SK-N-DZ (cell line): ENCODE results near the gene ZSWIM5. TPM values are rescaled to one million over a fixed set of nuclear protein-coding genes. Genes with fewer than 3 reads are reported as not detected.
A peak's percentile ranks its signal among the peaks of the same experiment; 100 is the strongest.
"Not testable (repeated sequence)": the region's sequence is repeated elsewhere in the genome, so short reads cannot be mapped to it uniquely, and the experiment has no call there.

Experiments used
- DNase-seq: peaks from one replicate; pipeline ENCODE4 v3.0.0-alpha.2; 2015; ENCODE audit warnings: low spot score
- polyA plus RNA-seq, 2 experiments: library from polyadenylated mRNA; depleted of rRNA; stranded (reverse); fragments of >200 nt; gene quantifications; 2 replicates each; pipeline ENCODE4 v1.2.3, GENCODE V29; 2014

ZSWIM5 gene
- polyA plus RNA-seq (2014; cell fraction: cytosol; rRNA removed) = 3.7 and 3.8 TPM in 2 replicates
- polyA plus RNA-seq (2014; cell fraction: nucleus; rRNA removed) = 4.6 and 6.5 TPM in 2 replicates

DNA sequence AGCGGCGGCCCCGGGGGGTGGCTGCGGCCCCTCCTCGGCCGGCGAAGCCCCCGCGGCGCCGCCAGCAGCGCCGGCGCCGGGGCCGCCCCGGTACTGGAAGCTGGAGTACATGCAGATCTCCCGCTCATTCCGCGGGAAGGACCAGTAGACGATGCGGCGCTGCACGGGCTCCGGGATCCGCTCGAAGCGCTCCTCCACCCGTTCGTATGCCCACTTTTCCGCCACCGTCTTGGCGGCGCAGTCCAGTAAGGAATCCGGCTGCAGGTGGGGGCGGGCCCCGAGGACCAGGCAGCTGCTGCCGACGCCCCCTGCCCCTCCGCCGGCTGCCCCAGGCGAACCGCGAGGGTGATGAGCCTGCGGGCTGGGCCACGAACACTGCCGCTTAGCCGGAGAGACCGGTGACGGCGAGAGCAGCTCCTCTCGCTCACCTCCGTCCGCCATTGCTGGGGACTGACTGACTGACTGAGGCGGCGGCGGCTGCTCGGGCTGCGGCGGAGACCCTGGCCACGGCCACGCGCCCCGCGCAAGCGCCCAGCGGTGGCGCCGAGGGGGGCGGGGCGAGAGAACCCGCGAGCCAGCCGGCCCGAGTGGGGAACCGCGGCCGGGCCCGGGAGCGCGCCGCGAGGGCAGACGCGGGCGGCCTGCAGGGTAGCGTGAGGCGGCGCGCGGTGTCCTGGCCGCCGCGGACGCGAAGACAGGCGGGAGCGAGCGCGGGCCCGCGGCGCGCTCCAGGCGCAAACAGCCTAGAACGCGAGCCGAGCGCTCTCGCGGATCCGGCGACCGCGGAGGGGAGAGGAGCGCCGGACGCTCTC lies at the start of gene ZSWIM5:
TSS of gene ZSWIM5 (minus strand) at position 696 of the 812 bp plus-strand sequence. CDS start at position 441, 255 bp downstream.
- DNase-seq = peak; percentile 67

DNA sequence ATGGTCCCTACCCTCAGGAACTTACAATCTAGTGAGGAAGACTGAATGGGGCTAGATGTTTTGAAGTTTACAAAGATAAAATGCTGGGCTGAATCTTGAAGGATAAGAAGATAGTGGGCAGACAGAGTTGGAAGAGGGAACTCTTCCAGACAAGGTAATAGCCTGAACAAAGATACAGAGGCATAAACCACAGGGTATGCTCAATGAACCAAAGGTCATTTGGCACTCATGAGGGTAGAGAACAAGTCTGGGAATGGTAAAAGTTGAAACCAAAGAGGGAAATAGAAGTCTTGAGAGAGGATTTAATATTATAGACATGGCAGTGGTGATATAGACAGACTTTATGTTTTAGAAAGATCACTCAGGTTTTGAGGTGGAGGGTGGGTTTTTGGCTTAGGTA lies 48.1 kb upstream of the ZSWIM5 start:
- no peak for DNase-seq

DNA sequence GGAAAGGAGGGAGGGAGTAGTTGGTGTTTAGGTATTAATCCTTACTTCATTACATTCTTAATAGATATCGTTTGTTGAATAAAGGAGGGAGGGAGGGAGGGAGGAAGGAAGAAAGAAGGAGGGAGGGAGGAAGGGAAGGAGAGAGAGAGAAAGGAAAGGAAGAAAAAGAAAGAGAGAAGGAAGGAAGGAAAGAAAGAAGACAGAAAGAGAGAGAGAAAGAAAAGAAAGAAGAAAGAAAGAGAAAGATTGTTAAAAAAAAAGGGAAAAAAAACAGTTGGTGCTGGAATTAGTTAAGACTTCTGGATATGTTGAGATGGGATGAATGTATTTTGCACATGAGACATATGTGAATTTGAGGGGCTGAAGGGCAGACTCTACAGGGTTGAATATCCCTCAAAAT lies 44.1 kb upstream of the ZSWIM5 start:
- DNase-seq = no peak

DNA sequence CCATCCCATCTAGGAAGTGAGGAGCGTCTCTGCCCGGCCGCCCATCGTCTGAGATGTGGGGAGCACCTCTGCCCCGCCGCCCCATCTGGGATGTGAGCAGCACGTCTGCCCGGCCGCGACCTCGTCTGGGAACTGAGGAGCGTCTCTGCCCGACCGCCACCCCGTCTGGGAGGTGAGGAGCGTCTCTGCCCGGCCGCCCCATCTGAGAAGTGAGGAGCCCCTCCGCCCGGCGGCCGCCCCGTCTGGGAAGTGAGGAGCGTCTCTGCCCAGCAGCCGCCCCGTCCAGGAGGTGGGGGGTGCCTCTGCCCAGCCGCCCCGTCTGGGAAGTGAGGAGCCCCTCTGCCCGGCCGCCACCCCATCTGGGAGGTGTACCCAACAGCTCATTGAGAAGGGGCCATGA lies 41.6 kb upstream of the ZSWIM5 start:
- not testable (repeated sequence) for DNase-seq

DNA sequence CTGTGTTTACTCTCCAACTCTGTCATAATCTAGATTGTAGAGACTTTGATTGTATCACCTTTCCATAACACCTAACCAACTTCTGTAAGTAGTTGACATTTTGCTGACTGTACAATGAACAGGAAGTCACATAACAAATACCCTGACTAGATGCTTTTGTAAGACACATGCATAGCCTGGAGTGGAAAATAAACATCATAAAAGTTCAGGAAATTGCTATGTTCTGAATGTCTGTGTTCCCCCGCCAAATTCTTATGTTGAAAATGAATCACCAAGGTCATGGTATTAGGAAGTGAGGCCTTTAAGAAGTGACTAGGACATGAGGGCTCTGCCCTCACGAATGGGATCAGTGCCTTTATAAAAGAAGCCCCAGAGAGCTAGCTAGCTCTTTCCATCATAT lies 40.4 kb upstream of the ZSWIM5 start:
- no peak for DNase-seq

DNA sequence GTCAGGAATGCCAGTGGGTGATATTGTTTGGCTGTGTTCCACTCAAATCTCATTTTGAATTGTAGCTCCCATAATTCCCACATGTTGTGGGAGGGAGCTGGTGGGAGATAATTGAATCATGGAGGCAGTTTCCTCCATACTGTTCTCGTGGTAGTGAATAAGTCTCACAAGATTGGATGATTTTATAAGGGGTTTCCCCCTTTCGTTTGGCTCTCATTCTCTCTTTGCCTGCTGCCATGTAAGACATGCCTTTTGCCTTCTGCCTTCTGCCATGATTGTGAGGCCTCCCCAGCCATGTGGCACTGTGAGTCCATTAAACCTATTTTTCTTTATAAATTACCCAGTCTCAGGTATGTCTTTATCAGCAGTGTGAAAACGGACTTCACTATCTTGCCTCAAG lies 40.0 kb upstream of the ZSWIM5 start:
- not testable (repeated sequence) for DNase-seq

DNA sequence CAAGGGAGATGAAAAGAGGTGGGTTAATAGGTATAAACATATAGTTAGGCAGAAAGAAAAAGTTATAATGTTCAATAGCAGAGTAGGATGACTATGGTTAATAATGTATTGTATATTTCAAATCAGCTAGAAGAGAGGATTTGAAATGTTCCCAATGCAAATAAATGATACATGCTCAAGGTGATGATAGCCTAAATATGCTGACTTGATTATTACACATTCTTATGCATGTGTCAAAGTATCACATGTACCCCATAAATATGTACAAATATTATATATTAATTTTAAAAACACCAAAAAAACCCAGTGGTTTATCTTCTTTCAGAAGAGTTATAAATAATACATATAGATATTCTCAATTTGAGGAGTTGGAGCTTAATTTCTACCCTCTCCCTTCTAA lies 38.3 kb upstream of the ZSWIM5 start:
- no peak for DNase-seq

DNA sequence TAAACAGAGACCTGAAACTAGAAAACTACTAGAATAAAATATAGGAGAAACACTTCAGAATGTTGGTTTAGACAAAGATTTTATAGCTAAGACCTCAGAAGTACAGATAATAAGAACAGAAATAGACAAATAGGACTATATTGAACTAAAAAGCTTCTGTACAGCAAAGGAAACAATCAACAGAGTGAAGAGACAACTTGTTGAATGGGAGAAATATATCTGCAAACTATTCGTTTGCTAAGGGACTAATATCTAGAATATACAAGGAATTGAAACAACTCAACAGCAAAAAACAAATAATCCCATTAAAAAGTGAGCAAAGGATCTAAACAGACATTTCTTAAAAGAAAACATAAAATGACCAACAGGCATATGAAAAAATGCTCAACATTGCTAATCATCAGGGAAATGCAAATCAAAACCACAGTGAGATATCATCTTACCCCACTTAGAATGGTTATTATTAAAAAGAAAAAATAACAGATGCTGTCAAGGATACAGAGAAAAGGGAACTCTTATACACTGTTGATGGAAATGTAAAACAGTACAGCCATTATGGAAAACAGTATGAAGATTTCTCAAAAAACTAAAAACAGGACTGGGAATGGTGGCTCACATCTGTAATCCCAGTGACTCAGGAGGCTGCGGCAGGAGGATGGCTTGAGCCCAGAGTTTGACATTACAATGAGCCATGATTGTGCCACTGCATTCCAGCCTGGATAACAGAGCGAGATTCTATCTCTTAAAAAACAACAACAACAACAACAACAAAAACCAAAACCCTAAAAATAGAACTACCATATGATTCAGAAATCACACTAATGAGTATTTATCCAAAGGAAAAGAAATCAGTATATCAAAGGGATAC lies 37.3 kb upstream of the ZSWIM5 start:
- DNase-seq = no peak

DNA sequence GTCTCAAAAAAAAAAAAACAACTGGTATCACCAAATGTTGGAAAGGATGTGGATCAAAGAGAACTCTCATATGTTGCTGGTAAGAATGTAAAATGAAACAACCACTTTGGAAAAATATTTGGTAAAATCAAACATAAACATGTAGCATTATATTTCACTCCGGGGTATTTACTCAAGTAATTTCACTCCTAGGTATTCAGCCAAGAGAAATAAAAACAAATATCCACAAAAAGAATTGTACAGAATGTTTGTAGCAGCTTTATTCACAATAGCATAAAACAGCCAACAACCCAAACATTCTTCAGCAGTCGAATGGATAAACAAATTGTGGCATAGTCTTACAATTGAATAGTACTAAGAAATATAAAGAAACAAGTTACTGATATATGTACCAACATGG lies 32.4 kb upstream of the ZSWIM5 start:
- DNase-seq = no peak

DNA sequence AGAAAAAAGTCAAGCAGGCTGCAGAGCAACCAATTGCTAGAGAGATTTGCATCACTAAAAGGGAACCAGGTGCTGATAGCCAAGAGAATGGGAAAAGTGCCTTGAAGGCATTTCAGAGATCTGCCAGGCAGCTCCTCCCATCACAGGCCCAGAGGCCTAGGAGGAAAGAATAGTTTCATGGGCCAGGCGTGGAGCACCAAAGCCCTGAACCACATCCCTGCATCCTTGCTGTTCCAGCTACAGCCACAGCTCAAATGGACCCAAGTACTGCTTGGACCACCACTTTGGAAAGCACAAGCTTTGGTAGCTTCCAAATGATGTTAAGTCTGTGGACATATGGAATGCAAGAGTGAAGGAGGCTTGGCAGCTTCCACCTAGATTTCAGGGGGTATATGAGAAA lies 29.7 kb upstream of the ZSWIM5 start:
- DNase-seq = no peak

DNA sequence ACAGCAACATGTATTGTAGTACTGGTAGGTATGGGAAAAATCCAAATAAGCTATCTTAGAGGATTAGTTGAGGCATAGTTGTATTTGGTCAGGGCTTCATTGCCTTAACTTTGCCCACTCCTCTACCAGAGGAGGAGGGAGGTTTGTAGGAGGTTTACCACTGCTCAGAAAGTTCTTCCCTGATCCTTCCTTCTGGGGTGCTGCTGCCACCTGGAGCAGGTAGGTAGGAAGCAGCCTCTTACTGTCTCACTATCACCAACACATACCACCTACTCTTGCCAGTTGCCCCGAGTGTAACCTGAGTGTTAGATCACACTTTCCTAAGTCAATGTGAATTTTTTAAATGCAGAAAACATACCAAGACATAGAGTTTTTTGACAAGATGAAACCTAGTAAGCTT lies 24.1 kb upstream of the ZSWIM5 start:
- DNase-seq = no peak

DNA sequence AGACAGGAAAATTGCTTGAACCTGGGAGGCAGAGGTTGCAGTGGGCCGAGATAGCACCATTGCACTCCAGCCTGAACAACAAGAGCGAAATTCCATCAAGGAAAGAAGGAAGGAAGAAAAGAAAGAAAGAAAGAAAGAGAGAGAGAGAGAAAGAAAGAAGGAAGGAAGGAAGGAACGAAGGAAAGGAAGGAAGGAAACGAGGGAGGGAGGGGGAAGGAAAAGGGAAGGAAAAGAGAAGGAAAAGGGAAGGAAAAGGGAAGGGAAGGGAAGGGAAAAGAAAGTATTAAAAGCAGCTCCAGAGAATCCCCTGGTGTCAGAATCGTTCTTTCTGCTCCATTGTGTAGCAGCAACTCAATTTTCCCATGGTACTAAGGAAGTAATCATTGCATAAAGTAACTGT lies 19.2 kb upstream of the ZSWIM5 start:
- no peak for DNase-seq

DNA sequence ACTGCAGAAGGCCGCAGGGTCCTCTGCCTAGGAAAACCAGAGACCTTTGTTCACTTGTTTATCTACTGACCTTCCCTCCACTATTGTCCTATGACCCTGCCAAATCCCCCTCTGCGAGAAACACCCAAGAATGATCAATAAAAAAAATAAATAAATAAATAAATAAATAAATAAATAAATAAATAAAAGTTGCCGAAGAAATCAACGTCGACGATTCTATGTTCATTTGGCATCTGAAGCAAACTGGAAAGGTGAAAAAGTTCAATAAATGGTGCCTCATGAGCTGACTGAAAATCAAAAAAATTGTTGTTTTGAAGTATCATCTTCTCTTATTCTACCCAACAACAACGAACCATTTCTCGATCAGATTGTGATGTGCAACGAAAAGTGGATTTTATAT lies 17.3 kb upstream of the ZSWIM5 start:
- not testable (repeated sequence) for DNase-seq

DNA sequence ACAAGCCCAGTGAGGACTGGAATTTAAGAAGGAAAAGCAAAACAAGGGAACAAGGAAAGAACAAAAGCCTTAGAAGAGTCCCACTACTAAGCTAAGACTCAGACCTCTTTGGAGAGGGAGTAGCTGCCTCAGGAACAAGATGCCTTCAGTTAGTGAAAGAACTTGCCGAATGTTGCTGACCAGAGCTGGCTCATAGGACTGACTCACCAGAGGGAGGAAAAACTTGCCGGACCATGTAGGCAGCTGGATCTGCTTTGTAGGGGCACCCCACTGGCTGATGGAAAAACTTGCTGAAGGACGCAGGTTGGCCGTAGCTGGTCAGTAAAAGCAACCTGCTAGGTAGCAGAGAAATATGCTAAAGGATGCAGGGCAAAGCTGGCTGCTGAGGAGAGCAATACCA lies 15.3 kb upstream of the ZSWIM5 start:
- DNase-seq = no peak

DNA sequence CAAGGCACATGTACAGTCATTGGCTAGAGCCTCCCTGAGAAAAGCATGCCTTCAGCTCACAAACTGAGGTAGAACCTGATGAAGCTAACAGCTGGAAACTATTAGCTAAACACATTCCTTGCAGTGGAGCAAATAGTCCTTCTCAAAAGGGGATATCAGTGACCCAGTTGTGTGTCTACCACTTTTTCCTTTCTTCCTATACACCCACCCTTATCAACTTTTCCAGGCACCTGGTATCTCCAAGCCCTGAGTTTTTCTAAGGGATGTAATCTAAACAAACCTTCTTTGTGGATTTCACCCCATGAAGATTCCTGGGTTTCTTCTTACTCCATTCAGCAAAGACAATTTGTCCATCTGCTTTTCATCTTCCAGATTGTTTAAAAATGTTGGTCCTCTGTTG lies 10.5 kb upstream of the ZSWIM5 start:
- no peak for DNase-seq

DNA sequence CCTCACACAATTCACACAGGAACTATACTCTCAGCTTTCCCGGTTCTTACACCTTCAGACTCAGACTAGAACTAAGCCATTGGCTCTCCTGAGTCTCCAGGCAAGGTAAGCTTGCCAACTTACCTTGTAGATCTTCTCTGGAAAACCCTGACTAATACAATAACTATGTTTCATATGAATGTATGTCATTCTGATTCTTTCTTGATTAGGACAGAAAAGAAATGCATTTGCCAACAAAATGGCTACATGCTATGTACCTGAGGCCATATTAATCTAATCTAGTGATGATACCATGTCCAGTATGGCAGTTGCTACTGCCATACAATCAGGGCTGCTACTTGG lies 9.8 kb upstream of the ZSWIM5 start:
- DNase-seq = no peak

DNA sequence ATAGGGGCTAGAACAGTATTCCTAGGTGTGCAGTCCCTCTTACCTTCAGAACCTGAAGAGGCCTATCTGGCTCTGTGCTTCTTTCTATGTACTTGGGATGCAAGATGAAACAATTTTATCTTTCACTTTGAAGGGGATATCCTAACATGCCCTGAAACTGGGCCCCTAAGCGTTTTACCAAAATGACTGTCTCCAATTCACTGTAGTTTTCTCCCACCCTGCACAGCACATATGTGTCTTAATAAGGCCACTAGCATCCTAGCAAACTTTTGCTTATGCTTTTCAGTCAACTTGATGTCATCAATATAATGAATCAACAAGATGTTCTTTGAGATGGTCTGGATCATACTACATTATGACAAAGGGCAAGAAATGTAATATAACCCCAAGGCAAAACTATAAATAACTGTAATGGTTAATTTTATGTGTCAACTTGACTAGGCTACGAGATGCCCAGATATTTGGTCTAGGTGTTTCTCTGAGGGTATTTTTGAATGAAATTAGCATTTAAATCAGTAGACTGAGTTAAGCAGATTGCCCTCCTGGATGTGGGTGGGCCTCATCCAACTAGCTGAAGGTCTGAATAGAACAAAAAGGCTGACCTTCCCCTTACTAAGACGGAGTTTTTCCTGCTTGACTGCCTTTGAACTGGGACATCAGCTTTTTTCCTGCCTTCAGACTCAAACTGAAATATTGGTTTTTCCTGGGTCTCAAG lies 9.2 kb upstream of the ZSWIM5 start:
- no peak for DNase-seq

DNA sequence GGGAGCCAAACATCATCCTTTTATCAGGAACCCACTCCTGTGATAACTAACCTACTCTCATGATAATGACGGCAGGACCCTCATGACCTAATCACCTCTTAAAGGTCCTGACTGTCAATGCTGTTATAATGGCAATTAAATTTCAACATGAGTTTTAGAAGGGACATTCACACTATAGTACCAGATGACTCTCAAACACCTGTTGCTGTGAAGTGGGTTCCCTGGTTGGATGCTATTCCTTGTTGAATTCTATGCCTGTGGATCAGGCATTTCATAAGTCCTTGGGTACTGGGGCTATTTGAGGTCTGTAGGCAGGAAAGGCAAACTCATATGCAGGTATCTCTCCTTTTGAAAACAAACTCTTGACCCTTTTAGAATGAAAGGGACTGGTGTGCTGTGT lies 7.5 kb upstream of the ZSWIM5 start:
- DNase-seq = no peak

DNA sequence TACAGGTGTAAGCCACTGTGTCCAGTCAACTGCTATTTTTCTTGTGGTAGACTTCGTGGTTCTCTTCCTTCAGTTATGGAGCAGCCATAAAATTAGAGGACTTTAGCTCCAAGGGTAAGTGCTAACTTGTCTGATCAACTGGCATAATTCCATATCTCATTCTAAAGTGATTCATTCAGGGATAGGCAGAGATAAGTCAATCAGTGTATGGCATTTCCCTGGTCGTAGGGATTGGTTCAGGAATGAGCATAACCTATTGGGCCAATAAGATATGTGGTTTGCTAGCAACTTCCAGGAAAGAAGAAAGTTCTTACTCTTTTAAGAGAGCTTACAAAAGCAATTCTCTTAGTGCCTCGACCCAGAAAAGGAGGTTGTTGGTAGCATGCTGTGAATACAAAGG lies 4.7 kb upstream of the ZSWIM5 start:
- no peak for DNase-seq

DNA sequence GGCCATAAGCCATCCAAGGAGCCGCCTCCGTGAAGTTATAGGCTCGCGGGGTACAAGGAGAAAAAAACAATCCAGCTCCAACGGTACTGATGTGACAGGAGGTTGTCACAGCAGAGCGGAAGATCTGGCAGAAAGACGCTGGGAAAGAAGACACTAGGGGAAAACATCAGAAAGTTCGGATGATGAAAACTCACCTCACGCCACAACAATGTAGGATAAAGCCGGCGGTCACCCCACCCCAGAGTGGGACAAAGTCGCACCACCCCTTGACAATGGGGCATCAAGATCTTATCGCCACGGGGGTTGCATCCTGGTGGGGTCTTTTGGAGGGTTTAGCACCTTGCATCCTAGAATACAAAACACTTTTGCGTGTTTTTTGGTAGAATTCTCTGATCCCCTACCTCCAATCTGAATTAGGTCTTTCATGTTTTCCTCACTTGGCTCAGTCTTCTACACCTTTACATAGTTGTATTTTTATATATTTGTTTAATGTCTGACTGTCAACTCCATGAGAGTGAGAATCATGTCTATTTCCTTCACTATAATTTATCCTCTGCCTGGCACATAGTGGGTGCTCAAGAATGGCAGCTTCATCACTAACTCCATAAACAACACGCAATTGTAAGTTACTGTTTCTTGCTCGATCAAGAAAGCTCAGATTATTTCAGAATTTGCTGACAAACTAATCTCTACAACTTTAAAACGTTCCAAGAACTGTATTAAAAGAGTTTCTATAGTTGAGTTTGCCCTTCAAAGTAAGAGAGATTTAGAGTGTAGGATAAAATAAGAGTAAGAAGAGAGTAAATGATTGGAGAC lies 611 bp upstream of the ZSWIM5 start:
- no peak for DNase-seq
